Uterus (tissue), 4 donors: Measurements from ENCODE around the gene RBL2. TPM values are rescaled to one million over a fixed set of nuclear protein-coding genes. Genes with fewer than 3 reads are reported as not detected.

Experiments used
- DNase-seq, 2 donors: peaks; one replicate each; pipeline ENCODE4 v3.0.0-alpha.2; 2019 to 2020
- H3K27ac ChIP-seq, 2 donors: fragments of 200-600 bp; sonication (generic); 1 replicate in 1 of 2; 2 replicates in 1 of 2; pipeline ENCODE4 v1.5.1; 2016 to 2018
- H3K27me3 ChIP-seq, 2 donors: fragments of 200-600 bp; sonication (generic); one replicate each; pipeline ENCODE4 v1.5.1; 2018 to 2019; ENCODE audit warnings: control low read depth in 1 of 2
- H3K36me3 ChIP-seq, 2 donors: fragments of 200-600 bp; sonication (generic); one replicate each; pipeline ENCODE4 v1.5.1; 2019; ENCODE audit warnings: control low read depth in 1 of 2
- H3K4me1 ChIP-seq, 2 donors: fragments of 200-600 bp; sonication (generic); one replicate each; pipeline ENCODE4 v1.5.1; 2018 to 2019; ENCODE audit warnings: control low read depth in 1 of 2
- H3K4me3 ChIP-seq, 2 donors: fragments of 200-600 bp; sonication (generic); 1 replicate in 1 of 2; 2 replicates in 1 of 2; pipeline ENCODE4 v1.5.1; 2018 to 2019; ENCODE audit warnings: mild to moderate bottlenecking in 1 of 2
- H3K9me3 ChIP-seq, 2 donors: fragments of 200-600 bp; sonication (generic); one replicate each; pipeline ENCODE4 v1.5.1; 2019; ENCODE audit warnings: control low read depth in 1 of 2
- POLR2A ChIP-seq, 2 donors: fragments of 450-650 bp; IDR thresholded peaks; one replicate each; pipeline ENCODE4 v1.6.1; 2016; ENCODE audit warnings: antibody characterized with exemption in 2 of 2, mild to moderate bottlenecking in 1 of 2, moderate library complexity in 1 of 2
- intact Hi-C: fragments of 100-400 bp; cut with DNase I; formaldehyde crosslinking; loops from one replicate; pipeline ENCODE4 v1.15.1; 2023; ENCODE audit warnings: low total_unique reads
- total RNA-seq, 4 donors: library from RNA; depleted of rRNA in 3 of 4; stranded (reverse); fragments of >200 nt in 3 of 4; gene quantifications; one replicate each; pipeline versions ENCODE4 v1.1.0 to v1.2.4, GENCODE V29; 2014 to 2023
- TF ChIP-seq, protein P1 (sequence below), 4 experiments: fragments of 200-600 bp in 2 of 4; fragments of 450-650 bp in 2 of 4; sonication (generic) in 2 of 4; IDR thresholded peaks; one replicate each; pipeline ENCODE4 v1.5.1; 2016 to 2019; ENCODE audit warnings: antibody characterized with exemption in 4 of 4, mild to moderate bottlenecking in 2 of 4, moderate library complexity in 1 of 4
- donor health status: DM: yes; HTN: yes; CAD: no.

The RBL2 gene
- total RNA-seq, 4 donors from 2014 or later = 91.2 to 162 (median 118) TPM

DNA sequence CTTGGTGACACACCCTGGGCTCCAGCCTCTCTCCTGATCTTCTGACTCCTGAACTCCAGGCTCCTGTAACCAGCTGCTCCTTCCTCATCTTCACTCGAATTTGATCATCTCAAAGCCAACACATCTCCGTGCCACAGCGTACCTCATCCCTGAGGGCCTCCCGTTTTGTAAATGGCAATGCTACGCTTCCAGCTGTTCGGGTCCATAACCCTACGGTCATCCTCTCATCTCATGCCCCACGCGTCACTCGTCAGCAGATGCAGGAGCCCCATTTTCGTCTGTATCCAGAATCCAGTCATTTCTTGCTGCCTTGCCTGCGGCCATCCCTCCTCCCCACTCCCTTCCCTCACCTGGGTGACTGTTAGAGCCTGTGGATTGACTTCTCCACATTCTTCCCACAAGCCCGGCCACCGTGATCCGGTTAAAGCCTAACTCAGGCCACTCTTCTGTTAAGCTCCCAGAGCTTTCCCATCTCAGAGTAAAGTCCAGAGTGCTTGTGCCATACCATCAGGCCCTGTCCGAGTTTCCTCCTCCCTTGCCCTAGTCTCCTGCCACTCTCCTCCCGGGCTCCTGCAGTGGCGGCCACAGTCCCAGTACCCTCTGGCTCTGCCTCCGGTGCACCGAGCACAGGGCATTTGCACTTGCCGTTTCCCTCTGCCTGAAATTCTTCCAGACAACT is 89.0 kb downstream of the RBL2 start:
- intact Hi-C loops = no loop called here
- H3K4me3 ChIP-seq = no peak overlapping the region
- H3K27me3 ChIP-seq = no peaks in the 10 kb centered on the region
- H3K36me3 ChIP-seq = no peaks in the 10 kb centered on the region
- no peaks in the 10 kb centered on the region for H3K9me3 ChIP-seq
- H3K27ac ChIP-seq = no peak overlapping the region
- TF ChIP-seq, protein P1, sequence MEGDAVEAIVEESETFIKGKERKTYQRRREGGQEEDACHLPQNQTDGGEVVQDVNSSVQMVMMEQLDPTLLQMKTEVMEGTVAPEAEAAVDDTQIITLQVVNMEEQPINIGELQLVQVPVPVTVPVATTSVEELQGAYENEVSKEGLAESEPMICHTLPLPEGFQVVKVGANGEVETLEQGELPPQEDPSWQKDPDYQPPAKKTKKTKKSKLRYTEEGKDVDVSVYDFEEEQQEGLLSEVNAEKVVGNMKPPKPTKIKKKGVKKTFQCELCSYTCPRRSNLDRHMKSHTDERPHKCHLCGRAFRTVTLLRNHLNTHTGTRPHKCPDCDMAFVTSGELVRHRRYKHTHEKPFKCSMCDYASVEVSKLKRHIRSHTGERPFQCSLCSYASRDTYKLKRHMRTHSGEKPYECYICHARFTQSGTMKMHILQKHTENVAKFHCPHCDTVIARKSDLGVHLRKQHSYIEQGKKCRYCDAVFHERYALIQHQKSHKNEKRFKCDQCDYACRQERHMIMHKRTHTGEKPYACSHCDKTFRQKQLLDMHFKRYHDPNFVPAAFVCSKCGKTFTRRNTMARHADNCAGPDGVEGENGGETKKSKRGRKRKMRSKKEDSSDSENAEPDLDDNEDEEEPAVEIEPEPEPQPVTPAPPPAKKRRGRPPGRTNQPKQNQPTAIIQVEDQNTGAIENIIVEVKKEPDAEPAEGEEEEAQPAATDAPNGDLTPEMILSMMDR (IDR thresholded peaks at IDR 0.05) = no peak
- no peak for TF ChIP-seq POLR2A (IDR thresholded peaks at IDR 0.05)
- no peak for DNase-seq
- H3K4me1 ChIP-seq = no peaks in the 10 kb centered on the region

- Histone ChIP-seq H3K27me3 (no peaks in the 10 kb centered on the region), H3K9me3 (no peaks in the 10 kb centered on the region), H3K4me3 (no peak overlapping the region), H3K36me3 (no peaks in the 10 kb centered on the region), H3K27ac (no peak overlapping the region), H3K4me1 (no peaks in the 10 kb centered on the region)
- DNase-seq = no peak
- intact Hi-C loops = no loop called here
- no peak for TF ChIP-seq POLR2A (IDR thresholded peaks at IDR 0.05)
- TF ChIP-seq, protein P1 (IDR thresholded peaks at IDR 0.05) = no peak
Observed at GRCh38 chr16:53523971-53524548, 89.8 kb downstream of the RBL2 start.

DNA sequence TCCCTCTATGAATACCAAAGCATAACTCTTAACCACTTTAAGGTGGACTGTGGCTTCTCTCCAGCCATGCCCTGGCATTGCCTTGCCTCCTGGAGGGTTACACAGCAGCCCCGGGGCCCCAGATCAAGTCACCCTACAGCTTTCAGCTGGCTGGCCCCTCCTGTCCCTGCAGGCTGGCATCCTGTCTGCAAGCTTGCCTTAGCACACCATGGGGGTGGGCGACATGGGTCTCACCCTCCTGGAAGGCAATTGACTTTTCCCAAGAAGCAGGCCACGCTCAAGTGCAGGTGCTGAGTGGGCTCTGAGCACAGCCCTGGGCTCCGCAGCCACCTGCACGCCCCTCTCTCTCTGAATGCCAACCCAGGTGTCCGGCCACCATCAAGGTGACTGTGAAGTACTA is 94.5 kb downstream of the RBL2 start:
- Histone ChIP-seq H3K36me3 (no peaks in the 10 kb centered on the region), H3K4me3 (no peak overlapping the region), H3K27ac (no peak overlapping the region), H3K27me3 (no peaks in the 10 kb centered on the region), H3K4me1 (no peaks in the 10 kb centered on the region), H3K9me3 (no peaks in the 10 kb centered on the region)
- no peak for DNase-seq
- intact Hi-C loops = no loop called here
- TF ChIP-seq POLR2A (IDR thresholded peaks at IDR 0.05) = no peak
- TF ChIP-seq, protein P1 (IDR thresholded peaks at IDR 0.05) = no peak

DNA sequence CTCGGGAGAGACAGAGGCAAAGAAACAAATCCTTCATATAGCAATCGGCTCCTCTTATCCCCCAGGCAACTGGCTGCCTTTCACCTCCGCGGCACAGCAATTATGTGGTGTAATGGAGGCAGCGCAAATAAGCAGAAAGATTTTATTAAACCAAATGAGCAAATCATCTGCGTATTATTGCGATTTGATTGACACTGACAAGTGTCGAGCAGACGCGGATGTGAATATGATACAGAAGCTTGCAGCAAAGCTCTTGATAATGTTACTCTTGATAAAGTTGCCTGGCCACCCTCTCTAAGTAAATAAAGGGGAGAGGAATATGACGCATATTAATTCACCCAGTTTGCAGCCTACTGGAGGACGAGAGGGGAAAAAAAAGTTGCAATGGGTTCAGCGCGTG is 95.2 kb downstream of the RBL2 start:
- Histone ChIP-seq H3K36me3 (no peaks in the 10 kb centered on the region), H3K4me3 (no peak overlapping the region), H3K27me3 (no peaks in the 10 kb centered on the region), H3K27ac (no peak overlapping the region), H3K4me1 (no peaks in the 10 kb centered on the region), H3K9me3 (no peaks in the 10 kb centered on the region)
- intact Hi-C loops = no loop called here
- no peak for TF ChIP-seq POLR2A (IDR thresholded peaks at IDR 0.05)
- TF ChIP-seq, protein P1 (IDR thresholded peaks at IDR 0.05) = no peak
- DNase-seq = no peak

- H3K9me3 ChIP-seq = no peaks in the 10 kb centered on the region
- no peaks in the 10 kb centered on the region for H3K27me3 ChIP-seq
- H3K4me1 ChIP-seq = no peaks in the 10 kb centered on the region
- H3K36me3 ChIP-seq = no peaks in the 10 kb centered on the region
- no peak for DNase-seq
- intact Hi-C loops = no loop called here
- no peak overlapping the region for H3K4me3 ChIP-seq
- no peak overlapping the region for H3K27ac ChIP-seq
- no peak for TF ChIP-seq POLR2A (IDR thresholded peaks at IDR 0.05)
- TF ChIP-seq, protein P1 (IDR thresholded peaks at IDR 0.05) = no peak
Observed at GRCh38 chr16:53530046-53530445, 95.8 kb downstream of the RBL2 start.
